ENCODE results near the gene ANXA6. TPM values are rescaled to one million over a fixed set of nuclear protein-coding genes. Genes with fewer than 3 reads are reported as not detected.

Gene ANXA6
- total and polyA plus RNA-seq, 2 donors from 2014 or later = 107 to 183 TPM

- H3K4me1 ChIP-seq (ENCODE audit: control insufficient read depth in 2 of 3, insufficient read depth in 2 of 3, low read depth in 1 of 3, low read length in 3 of 3) = peaks cover 0 to 13% (median 8%) of the 10 kb centered on the region in 3 donors
- no peak for FAIRE-seq
- no peak overlapping the region for H3K9ac ChIP-seq (ENCODE audit: low read length in 3 of 3)
- H3K27ac ChIP-seq (ENCODE audit: low read depth in 2 of 2, low read length in 2 of 2) = no peak overlapping the region
- intact Hi-C loops (cut with DNase I) = no loop called here
- no peaks in the 10 kb centered on the region for H3K9me3 ChIP-seq (ENCODE audit: control insufficient read depth in 2 of 3, insufficient read depth in 1 of 3, low read length in 3 of 3)
- no peaks in the 10 kb centered on the region for H3K27me3 ChIP-seq (ENCODE audit: control insufficient read depth, insufficient read depth, low read length)
- no peak overlapping the region for H3K4me3 ChIP-seq (ENCODE audit: low read length in 3 of 3)
- peaks cover 3 to 26% (median 15%) of the 10 kb centered on the region in 3 donors for H3K36me3 ChIP-seq (ENCODE audit: control insufficient read depth in 2 of 3, insufficient read depth in 3 of 3, low read length in 3 of 3)
- DNase-seq = no peak
- TF ChIP-seq CTCF (IDR thresholded peaks at IDR 0.05; ENCODE audit: borderline replicate concordance, extremely low read depth, insufficient read depth) = no peak
Observed at GRCh38 chr5:151107738-151108520, 49.6 kb downstream of the ANXA6 start.

- no peak for DNase-seq
- Histone ChIP-seq H3K9me3 (ENCODE audit: control insufficient read depth in 2 of 3, insufficient read depth in 1 of 3, low read length in 3 of 3) (no peaks in the 10 kb centered on the region), H3K27ac (ENCODE audit: low read depth in 2 of 2, low read length in 2 of 2) (no peak overlapping the region), H3K4me1 (ENCODE audit: control insufficient read depth in 2 of 3, insufficient read depth in 2 of 3, low read depth in 1 of 3, low read length in 3 of 3) (peaks cover 0 to 14% (median 8%) of the 10 kb centered on the region in 3 donors), H3K27me3 (ENCODE audit: control insufficient read depth, insufficient read depth, low read length) (no peaks in the 10 kb centered on the region), H3K36me3 (ENCODE audit: control insufficient read depth in 2 of 3, insufficient read depth in 3 of 3, low read length in 3 of 3) (peaks cover 3 to 26% (median 15%) of the 10 kb centered on the region in 3 donors), H3K4me3 (ENCODE audit: low read length in 3 of 3) (no peak overlapping the region), H3K9ac (ENCODE audit: low read length in 3 of 3) (no peak overlapping the region)
- intact Hi-C loops (cut with DNase I) = no loop called here
- TF ChIP-seq CTCF (IDR thresholded peaks at IDR 0.05; ENCODE audit: borderline replicate concordance, extremely low read depth, insufficient read depth) = no peak
- no peak for FAIRE-seq
Observed at GRCh38 chr5:151107084-151107483, 50.5 kb downstream of the ANXA6 start.

GRCh38 chr5:151106509-151106908 lies 51.1 kb downstream of the ANXA6 start:
- intact Hi-C loops (cut with DNase I) = no loop called here

More at GRCh38 chr5:151106509-151106908, 51.1 kb downstream of the ANXA6 start:
- Histone ChIP-seq H3K9me3 (ENCODE audit: control insufficient read depth in 2 of 3, insufficient read depth in 1 of 3, low read length in 3 of 3) (no peaks in the 10 kb centered on the region), H3K36me3 (ENCODE audit: control insufficient read depth in 2 of 3, insufficient read depth in 3 of 3, low read length in 3 of 3) (peaks cover 5 to 32% (median 15%) of the 10 kb centered on the region in 3 donors), H3K4me3 (ENCODE audit: low read length in 3 of 3) (no peak overlapping the region), H3K4me1 (ENCODE audit: control insufficient read depth in 2 of 3, insufficient read depth in 2 of 3, low read depth in 1 of 3, low read length in 3 of 3) (peaks cover 0 to 19% (median 12%) of the 10 kb centered on the region in 3 donors), H3K27me3 (ENCODE audit: control insufficient read depth, insufficient read depth, low read length) (no peaks in the 10 kb centered on the region), H3K27ac (ENCODE audit: low read depth in 2 of 2, low read length in 2 of 2) (no peak overlapping the region), H3K9ac (ENCODE audit: low read length in 3 of 3) (no peak overlapping the region)
- no peak for FAIRE-seq
- DNase-seq = no peak
- TF ChIP-seq CTCF (IDR thresholded peaks at IDR 0.05; ENCODE audit: borderline replicate concordance, extremely low read depth, insufficient read depth) = no peak

Data from kidney (tissue), 14 donors.